Stimulated activated CD8-positive, alpha-beta memory T cell treated with anti-CD3 and anti-CD28 coated beads, Interleukin-4, amount 100 ng/mL, for 48 hours (primary cell): ENCODE data around the gene XYLT2.
A peak's percentile ranks its signal among the peaks of the same experiment; 100 is the strongest.

Experiments used
- DNase-seq: peaks from one replicate; pipeline ENCODE4 v3.0.0-alpha.2; 2020

The XYLT2 gene

DNA sequence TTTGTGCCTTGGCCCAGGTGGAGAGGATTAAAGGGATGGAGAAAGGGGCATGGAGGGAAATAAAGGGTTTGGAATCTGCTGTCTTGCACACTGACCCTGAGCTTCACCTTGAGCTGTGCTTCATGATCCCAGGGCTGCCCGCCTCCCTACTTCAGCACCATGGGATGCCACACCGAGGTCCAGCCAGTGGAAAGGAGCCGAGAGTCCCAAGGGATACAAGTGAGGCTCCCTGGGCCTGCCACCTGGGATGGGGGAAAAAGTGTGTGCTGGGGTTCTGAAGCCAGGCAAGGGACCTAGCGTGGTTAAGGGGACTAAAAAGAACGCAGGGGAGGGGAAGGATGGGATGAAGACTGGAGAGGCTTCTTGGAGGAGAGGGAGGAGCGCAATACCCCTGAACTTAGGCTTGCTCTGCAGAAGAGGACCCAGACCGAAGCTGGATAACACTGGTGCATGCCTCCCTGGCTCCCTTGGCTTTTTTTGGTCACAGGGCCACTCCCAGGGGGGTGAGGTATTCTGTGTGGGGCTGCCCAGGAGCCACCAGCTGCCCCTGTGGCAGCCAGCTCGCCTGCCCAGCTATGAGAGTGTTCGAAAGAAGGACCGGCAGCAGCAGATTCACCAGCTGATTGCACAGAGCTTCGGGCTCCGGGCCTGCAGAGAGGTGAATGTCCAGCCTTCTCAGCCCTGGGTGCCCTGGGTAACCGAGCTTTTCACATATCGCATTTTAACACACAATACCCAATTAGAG is 19.9 kb downstream of the XYLT2 start:
- no peak for DNase-seq

DNA sequence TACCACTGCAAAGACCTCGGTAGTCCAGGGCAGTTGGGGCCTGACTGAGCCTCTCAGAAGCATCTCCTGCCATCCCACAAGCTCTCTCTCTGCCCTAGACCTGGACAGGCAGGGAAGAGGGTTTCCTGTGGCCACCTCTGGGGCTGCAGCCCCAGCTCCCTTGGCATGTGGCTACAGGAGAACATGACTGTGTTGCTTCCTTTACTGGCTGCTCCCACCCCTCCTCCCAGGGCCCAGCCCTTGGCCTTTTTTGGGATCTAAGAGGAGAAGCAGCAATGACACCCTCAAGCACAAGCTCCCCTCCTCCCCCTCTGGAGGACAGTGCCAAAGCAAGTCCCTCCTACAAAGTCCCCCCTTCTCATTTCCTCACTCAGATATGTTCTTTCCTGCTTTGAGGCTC is 21.5 kb downstream of the XYLT2 start:
- no peak for DNase-seq

DNA sequence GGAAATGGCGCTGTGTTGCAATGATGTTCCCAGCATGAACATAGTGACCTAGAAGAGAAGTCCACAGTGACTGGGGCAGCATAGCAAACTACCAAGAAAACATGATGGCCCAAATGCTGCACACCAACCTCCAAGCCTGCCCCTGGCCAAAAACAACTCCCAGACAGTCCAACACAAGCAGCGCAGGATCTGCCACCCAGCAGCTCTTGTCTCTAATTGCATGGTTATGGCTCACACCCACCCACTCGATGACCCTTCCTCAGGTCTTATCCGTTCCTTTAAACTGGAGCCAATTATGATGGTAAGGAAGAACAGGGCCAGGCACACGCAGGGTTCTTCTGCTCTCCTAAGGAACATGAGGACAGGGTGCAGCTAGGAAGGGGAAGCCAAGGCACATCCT is 24.1 kb downstream of the XYLT2 start:
- DNase-seq, result no peak

DNA sequence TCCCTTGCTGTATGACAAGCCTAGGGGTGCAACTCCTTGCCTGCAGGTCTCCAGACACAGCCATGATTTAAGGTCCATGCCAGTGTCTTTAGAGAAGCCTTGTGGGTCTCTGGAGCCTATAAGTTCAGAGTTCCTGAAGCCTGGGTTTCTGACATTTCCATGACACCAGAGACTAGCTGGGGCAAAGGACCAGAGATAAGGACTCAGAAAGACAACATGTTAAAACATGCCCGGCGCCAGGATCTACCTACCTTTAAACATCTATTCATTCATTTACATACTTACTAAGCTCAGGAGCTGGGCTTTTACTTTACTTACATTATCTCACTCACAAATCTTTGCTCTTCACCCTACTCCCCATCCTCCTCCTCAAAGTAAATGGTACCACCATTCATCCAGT is 25.6 kb downstream of the XYLT2 start:
- DNase-seq, result no peak

DNA sequence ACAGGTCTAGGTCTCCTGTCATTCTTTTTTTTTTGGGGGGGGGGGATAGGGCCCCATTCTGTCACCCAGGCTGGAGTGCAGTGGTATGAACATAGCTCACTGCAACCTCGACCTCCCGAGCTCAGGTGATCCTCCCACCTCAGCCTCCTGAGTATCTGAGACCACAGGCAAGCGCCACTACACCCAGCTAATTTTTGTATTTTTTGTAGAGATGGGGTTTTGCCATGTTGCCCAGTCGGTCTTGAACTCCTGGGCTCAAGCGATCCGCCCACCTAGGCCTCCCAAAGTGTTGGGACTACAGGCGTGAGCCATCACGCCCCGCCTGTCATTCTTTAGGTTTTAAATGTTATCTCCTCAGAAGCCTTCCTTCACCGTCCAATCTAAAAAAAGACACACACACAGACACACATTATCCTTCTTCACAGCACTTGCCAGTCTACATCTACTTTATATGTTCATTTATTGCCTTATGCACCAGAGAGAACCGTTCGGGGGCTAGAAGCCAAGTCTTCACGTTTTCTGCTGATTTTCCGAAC is 26.4 kb downstream of the XYLT2 start:
- no peak for DNase-seq

DNA sequence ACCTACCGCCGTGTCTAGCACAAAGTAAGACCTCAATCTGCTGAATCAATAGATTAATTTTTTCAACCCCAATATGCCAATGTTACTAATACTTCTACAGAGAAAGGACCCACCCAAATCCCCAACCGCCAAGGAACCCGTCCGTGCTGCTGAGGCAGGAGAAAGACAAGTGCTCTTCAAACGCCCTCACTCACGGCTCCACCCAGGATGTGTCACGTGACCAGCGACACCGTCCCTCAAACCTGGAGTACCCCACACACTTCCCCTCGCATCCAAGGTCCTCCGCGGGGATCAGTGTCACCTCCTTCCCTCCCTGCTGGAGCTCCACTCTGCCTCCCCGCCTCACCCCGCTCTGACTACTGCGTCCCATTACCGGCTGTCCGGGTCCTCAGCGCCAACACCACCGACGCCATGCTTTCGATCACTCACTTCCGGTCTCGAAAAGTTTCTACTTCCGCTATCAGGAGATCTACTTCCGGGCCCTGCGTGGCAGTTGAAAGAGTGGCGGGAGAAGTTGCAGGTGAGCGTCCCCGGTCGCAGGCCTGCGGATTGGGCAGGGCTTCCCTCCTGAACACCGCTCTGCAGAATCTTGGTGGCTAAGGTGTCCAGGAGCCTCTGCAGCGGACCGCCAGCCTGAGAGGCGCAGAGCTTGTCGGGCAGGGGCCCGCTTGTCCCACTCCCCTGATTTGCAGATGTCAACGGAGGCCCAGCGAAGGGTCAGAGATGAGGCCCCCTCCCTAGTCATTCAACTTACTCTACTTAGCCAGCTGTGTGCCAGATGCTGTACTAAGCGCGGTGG is 27.0 kb downstream of the XYLT2 start, which contains the start of the genes EME1 and MRPL27:
Gene EME1, plus strand, starts transcription at position 472 of the 799 bp plus-strand sequence. CDS start 1,980 bp downstream, outside the sequence.
Gene MRPL27, minus strand, starts transcription at position 427 of the 799 bp plus-strand sequence. Its CDS starts 14 bp downstream, at position 413.
- peak; percentile 90 for DNase-seq

DNA sequence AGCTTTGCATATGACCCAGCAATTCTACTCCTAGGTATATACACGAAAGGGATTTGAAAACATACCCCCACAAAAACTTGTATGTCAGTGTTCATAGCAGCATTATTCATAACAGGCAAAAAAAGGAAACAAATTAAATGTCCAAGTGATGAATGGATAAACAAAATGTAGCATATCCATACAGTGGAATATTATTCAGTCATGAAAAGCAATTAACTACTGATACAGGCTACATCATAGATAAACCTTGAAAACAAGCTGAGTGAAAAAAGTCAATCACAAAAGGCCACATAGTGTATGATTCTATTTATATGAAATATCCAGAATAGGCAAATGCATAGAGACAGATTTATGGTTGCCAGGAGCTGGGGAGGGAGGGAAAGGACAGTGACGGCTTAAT is 27.8 kb downstream of the XYLT2 start:
- DNase-seq, result no peak

DNA sequence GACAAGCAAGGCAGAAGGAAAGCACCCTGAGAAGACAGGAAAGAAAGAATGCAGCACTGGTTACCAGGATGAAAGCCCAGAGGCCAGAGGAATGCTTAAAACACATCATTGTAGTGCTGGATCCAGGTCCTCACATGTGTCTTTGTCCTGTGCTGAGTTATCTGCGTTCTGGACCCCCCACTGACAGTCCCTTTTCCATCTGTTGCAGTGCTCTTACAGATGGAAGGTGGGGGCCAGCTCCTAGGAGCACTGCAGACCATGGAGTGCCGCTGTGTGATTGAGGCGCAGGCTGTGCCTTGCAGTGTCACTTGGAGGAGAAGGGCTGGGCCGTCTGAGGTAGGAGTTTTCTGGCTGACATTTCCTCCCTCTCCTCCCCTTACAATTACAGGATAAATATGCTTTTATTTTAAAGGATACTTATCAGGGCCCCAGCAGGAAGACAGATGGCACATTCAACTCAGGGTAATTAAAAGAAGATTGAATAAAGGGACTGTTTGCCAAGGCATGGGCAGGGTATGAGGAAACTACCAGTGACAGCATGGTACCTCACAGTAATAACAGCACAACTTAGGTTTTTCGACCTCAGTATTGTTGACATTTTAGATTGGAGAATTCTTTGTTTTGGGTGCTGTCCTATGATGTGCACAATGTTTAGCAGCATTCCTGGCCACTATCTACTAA is 30.1 kb downstream of the XYLT2 start:
- DNase-seq, result no peak

DNA sequence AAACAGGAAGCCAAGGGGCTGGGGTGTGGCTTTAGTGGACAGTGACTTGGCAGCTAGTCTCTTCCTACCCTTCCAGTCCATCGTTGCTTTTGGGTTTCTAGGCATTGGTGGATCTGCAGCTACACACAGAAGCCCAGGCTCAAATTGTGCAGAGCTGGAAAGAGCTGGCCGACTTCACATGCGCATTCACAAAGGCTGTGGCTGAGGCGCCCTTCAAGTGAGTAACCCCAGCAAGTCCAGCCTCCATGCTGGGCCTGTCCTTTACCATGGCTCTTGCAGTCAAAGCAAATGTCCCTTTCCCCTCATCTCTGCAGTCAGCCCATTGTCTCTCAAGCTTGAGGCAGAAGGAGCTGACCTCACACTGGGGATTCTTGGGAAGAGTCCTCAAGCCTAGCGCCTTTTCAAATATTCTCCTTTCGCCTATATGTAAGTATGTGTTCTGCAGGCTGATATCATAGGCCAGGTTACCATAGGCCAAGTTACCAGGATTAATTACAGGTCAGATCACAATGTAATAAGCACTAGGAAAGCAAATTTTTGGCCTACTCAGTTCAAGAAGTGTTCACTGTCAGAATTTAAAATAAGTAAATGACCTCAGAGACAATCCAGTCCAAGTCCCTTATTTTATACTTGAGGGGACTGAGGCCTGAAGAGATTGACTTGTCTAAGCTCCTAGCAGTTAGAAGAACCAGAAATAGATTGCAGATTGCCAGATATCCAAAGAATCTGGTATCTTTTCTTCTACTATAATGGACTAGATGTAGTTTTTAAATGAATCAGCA is 33.6 kb downstream of the XYLT2 start:
- no peak for DNase-seq

DNA sequence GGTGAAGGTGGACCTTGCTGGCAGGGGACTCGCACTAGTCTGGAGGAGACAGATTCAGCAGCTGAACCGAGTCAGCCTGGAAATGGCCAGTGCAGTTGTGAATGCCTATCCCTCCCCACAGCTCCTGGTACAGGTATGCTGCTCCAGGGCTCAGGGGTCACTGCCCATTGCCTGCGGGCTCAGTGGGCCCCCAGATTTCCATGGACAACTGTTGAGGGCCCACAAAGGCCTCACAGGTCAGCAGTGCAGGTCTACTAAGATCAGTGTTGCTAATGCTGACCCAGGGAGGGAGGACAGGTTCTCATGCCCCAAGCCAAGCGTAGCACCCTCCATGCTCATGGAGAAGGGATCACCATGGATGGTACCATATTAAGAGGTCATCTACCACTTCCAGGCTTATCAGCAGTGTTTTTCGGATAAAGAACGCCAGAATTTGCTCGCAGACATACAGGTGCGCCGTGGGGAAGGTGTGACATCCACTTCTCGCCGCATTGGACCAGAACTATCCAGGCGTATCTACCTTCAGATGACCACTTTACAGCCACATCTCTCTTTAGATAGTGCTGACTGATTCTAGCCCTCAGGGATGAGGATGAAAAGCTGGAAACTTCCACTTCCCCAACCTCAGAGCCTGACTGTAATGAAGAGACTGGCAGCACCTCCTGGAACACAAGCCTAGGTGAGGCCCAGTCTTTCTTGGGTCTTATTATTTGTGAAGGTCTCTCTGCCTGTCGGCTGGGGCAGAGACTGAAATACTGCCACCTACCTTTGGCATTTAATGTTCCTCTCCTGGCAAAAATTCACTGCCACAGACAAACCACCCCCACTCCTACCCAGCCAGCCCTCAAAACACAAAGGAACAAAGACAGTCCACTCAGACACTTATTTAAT is 34.7 kb downstream of the XYLT2 start:
- no peak for DNase-seq

DNA sequence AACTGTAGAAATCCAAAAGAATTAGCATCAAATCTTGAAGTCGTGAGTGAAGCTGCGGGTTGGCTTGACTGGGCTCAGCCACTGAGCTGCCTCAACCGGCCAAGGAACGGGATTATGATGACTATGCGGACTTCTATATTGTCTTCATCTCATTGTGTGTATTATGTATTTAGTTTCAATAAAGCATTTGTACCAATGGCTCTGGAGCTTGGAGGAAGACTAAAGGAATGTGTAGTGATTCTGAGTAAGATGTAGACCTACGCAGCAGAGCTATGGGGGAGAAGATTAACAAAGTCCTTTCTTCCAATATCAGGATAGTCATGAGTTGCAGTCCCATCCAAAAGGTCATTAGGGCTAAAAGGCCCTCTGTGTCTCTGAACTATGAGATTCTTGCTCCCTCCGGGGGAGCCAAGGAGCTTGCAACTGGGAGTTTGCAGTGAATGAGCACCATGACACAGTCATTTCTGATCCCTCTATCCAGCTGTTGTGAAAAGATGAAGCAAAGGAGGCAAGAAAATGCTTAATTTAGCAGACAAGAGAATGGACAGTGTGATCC is 35.4 kb downstream of the XYLT2 start:
- DNase-seq, result no peak

DNA sequence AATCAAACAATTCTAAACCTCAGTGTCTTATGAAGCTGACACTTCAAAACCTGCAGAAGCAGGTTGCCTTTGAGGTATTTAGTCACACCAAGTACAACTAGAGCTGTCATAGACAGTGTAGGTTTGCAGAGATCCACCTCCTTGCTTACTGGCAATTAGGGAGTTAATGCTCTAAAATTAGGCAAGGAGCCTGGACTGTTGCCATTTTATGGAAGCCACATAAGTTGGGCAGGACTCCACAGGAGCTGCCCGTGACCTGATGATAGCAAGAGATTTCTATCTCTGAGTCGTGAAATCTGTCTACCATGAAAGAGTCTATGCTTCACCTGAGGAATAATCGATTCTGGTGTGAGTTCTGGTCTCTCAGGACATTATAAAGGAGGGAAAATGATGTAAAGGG is 36.0 kb downstream of the XYLT2 start:
- no peak for DNase-seq

DNA sequence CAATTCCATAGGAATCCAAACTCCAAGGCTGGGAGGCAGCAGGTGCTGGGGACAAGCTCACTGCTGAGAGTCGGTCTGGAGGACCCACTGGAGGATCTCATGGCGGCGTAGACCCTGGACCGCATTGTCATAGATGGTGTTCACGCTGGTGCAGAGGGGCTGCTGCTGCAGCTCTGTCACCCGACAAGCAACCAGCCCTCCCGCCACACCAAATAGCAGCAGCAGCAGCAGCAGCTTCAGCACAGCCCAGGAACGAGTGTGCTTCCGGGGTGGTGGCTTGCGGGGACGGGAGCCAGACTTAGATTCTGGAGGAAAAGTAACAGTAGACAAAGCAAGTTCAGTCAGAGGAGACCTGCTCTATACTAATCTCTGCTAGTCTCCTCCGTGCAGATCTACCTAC is 37.0 kb downstream of the XYLT2 start:
- no peak for DNase-seq

DNA sequence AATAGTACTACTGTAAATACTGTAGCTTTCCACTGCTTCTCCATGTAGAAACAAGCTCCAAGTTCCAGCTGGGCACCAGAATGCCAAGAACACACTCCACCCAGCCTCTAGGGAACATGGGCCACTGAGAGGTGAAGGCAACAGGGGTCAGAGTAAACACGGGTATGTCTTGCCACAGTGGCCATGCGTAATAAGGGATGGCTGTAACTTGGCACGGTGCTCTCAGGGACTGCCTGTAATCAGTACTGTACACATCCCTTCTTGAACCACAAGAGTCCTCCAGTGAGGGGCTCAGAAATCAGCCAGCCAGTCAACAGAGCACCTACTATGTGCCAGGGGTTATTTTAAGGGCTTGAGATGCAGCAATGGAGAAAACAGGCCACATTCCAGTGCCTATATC is 40.6 kb downstream of the XYLT2 start:
- no peak for DNase-seq

DNA sequence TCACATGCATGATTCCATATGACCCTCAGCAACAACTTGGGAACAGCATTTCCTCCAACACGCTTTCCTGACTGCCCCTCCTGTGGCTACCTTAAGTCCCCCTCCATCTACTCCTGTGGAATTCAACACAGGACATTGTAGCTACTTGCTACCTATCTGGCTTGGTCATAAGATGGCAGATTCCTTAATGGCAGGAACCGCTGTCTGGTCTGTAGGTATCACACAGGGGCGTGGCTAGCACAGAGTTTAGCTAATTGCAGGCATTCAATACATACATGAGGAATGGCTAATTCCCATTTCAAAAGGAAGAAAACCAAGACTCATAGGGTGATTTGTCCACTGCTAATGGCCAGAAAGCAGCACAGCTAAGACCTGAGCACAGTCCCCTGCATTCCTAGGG is 42.8 kb downstream of the XYLT2 start:
- DNase-seq, result no peak

DNA sequence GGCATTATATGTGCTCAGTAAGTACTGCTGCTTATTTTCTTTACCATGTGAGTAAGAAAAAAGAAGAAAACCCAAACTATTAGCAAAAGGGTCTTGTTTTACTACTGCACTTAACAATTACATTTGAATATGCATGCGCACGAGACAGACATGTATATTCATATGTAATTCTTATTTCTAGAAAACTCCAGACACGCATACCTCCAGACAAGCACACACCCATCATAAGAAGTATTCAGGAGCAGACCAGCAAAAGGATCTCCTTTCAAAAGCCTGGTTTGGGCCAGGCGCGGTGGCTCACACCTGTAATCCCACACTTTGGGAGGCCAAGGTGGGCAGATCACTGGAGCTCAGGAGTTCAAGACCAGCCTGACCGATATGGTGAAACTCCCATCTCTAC is 43.6 kb downstream of the XYLT2 start:
- no peak for DNase-seq

DNA sequence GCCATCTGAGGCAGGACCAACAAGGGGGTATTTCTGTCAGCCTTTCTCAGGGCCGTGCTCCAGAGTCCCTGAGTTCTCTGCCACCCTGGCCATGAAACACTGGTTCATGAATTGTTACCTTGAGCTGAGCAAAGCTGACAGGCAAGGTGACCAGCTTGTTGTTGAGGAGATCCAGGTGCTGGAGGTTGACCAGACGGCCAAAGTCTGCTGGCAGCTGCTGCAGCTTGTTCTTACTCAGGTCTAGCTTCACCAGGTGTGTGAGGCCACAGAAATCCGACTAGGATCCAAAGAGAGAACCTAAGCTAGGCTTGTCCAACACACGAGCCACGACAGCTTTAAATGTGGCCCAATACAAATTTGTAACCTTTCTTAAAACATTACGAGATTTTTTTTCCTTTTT is 46.7 kb downstream of the XYLT2 start:
- DNase-seq, result no peak

DNA sequence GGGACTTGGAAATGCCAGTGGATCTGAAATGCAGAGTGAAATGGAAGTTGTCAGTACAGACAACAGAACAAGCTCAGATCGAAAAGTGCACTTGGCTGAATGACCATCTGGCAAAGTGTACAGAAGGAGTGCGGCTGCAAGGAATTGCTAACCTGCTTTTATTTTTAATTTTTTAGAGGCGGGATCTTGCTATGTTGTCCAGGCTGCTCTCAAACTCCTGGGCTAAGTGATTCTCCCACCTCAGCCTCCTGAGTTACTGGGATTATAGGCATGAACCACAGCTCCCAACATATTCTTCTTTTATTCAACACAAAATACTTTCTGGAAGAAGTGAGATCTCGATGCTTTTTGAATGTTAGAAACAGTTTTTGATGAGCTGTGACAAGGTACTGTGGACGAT is 47.8 kb downstream of the XYLT2 start:
- no peak for DNase-seq

DNA sequence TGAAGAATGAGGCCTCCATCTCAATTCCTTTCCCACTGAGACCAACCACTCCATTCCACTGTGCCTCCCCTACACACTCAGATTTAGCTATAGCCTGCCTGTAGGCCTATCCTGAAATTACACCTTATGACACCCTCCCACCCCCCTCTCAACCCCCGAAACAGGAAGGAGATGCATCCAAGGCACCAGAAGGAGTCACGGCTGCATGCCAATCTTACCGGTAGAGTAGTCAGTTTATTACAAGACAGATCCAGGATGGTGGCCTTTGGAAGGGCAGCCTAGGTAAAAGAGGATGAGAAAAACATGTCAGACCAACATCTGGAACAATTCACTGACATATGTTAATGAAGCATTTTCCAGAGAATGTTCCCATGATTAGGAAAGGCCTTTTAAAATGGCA is 48.8 kb downstream of the XYLT2 start:
- no peak for DNase-seq

DNA sequence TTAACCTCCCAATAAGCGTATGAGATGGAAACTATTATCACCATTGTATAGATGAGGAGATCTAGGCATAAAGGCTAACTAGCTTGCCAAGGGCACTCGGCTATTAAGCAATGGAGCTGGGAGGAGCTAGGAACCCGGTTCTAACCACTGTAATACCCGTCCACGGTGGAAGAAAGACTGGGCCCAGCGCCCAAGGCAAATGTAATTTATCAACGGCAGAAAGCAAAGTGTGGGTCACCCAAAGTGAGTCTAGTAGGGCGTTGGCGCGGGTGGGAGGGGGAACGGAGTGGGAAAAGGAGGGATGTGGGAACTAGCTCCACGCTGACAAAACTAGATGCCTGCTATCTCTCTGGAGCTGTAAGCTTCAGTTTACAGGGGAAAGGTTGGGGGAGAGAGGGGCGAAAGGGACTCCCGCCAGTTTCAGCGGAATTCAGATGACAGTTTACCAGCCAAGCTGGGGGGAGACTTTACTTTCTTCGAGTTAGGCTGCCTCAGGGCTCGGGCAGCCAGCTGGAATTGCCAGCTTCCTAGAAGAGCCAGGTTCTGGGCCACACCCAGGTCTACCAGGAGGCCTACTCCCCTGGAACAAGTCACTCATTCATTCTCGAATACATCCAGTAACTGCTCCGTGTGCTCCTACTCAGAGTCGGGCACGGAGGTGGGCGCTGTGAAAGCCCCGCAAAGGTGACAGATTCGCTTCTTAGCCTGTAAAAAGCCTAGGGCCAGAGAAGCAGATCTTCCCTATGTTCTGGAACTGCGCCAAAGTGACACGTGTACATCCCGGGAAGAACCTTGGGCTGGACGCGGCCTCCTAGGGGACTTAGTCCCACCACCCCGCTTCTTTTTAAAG is 50.6 kb downstream of the XYLT2 start:
- peak; percentile 41 for DNase-seq
